ENCODE results near the gene RSPH10B. TPM values are rescaled to one million over a fixed set of nuclear protein-coding genes. Genes with fewer than 3 reads are reported as not detected.
A peak's percentile ranks its signal among the peaks of the same experiment; 100 is the strongest.
"Not testable (repeated sequence)": the region's sequence is repeated elsewhere in the genome, so short reads cannot be mapped to it uniquely, and the experiment has no call there.

Gene RSPH10B
- total RNA-seq, 2 experiments from 2014 or later, result 0.18 to 0.37 TPM

DNA sequence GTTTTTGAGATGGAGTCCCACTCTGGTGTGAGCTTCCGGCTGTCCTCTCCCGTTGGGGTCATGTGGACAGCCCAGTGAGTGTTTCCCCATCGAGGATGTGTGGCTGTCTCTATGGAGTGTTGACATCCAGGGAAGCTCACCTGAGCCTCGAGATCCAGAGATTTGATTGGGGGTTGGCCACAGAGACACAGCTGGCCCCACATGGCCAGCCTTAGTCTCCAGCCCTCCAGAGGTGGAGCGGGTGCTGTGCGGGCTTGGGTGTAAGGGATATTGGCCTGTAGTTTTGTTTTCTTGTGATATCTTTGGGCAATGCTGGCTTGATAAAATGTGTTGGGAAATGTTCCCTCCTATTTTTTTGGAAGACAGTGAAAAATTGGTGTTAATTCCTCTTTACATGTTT is 54.0 kb downstream of the RSPH10B start:
- H3K4me3 Mint-ChIP-seq; H3K36me3 Mint-ChIP-seq (ENCODE audit: low read depth); DNase-seq; H3K9me3 Mint-ChIP-seq (ENCODE audit: insufficient read depth); POLR2A ChIA-PET; H3K27ac Mint-ChIP-seq; H3K27me3 Mint-ChIP-seq (ENCODE audit: low read depth); CTCF ChIA-PET; H3K4me1 Mint-ChIP-seq (ENCODE audit: low read depth); ATAC-seq: not testable (repeated sequence)

DNA sequence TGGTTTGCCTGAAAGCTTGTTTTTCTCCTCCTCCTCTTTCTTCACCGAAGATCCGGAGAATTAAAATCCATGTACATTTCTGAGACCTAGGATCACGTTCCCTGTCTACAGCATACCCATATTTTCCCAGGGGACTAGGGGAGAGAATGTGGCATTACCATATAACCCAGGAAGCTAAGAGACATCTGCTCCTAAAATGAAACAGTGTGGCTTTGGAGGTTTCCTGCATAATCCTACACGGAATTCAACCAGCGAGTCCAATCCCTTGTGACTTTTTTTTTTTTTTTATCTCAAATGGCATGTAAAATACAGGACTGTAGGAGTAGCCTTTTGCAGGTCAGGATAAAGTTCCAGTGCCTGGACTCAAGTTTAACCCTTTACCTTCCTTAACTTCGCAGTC is 61.7 kb downstream of the RSPH10B start:
- POLR2A ChIA-PET; H3K27me3 Mint-ChIP-seq (ENCODE audit: low read depth); ATAC-seq; DNase-seq; H3K9me3 Mint-ChIP-seq (ENCODE audit: insufficient read depth); CTCF ChIA-PET; H3K4me1 Mint-ChIP-seq (ENCODE audit: low read depth); H3K4me3 Mint-ChIP-seq; H3K27ac Mint-ChIP-seq: not testable (repeated sequence)
- H3K36me3 Mint-ChIP-seq (ENCODE audit: low read depth), result peaks cover 21% of the 10 kb centered on the region

DNA sequence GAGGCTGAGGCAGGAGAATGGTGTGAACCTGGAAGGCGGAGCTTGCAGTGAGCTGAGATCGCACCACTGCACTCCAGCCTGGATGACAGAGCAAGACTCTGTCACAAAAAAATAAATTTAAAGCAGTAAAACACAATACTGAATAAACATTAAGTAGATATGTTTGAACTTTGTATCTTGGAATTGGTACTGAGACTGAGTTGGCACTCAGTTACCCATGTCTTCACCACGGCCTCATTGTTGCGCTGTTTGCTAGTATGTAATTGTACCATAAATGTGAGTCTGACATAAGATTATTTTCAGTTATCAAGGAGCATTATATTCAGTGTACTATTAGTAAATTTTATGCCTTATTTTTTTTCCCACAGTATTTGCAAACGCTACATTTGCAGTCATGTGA is 65.8 kb downstream of the RSPH10B start:
- DNase-seq; H3K4me3 Mint-ChIP-seq; POLR2A ChIA-PET; H3K27ac Mint-ChIP-seq; H3K9me3 Mint-ChIP-seq (ENCODE audit: insufficient read depth); H3K4me1 Mint-ChIP-seq (ENCODE audit: low read depth); H3K27me3 Mint-ChIP-seq (ENCODE audit: low read depth); CTCF ChIA-PET; ATAC-seq: not testable (repeated sequence)
- H3K36me3 Mint-ChIP-seq (ENCODE audit: low read depth), result peaks cover 24% of the 10 kb centered on the region

DNA sequence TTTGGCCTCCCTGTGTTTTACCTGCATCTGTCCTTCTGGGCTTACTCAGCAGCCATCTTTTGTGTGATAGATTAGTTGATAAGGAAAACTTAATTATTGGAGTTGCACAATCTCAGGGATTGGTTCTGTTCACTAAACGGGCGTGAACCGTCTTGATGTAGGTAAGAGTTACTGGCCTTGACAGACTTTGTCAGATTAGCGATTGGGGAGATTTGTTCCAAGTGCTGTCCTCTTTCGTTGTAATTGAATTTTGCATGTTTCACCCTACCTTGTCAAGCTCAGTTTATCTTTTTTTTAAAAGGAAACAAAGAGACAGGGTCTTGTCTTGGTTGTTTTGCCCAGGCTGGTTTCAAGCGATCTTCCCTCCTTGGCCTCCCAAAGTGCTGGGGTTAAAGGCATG is 67.5 kb downstream of the RSPH10B start:
- H3K9me3 Mint-ChIP-seq (ENCODE audit: insufficient read depth); H3K4me3 Mint-ChIP-seq; H3K4me1 Mint-ChIP-seq (ENCODE audit: low read depth); POLR2A ChIA-PET; H3K27me3 Mint-ChIP-seq (ENCODE audit: low read depth); CTCF ChIA-PET; DNase-seq; H3K27ac Mint-ChIP-seq; ATAC-seq: not testable (repeated sequence)
- H3K36me3 Mint-ChIP-seq (ENCODE audit: low read depth), result peaks cover 20% of the 10 kb centered on the region

DNA sequence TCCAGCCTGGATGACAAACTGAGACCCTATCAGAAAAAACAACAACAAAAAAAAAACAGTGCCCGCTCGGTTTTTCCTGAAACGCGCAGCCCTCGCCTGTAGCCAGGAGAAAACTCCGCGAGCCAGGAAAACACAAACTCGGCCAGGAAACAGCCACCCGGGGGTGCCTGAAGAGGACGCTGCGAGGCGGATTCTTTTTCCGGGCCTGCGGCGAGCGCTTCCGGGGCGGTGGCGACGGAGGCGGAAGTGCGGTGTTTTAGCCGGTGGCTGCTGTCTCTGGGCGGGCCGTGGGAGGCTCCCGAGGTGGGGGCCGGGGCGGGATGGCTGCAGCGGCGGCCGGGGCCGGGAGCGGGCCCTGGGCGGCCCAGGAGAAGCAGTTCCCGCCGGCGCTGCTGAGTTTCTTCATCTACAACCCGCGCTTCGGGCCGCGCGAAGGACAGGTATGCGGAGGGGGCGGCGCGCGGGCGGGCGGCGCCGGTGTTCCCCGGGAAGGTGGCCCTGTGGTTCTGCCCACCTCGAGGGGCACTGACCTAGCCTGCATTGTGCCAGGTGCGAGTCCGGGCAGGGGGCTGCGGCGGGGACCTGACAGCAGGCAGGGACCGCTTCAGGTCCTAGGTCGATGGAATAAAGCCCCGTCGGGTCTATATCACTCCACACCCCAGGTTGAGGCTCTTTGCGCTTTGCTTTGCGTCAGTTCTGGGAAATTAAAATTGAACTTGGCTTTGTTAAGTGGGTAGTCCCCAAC is 71.8 kb downstream of the RSPH10B start, which contains the start of gene CCZ1:
TSS of gene CCZ1 (plus strand) at position 254 of the 745 bp plus-strand sequence. CDS start at position 321, 67 bp downstream.
- H3K27me3 Mint-ChIP-seq (ENCODE audit: low read depth); POLR2A ChIA-PET; H3K9me3 Mint-ChIP-seq (ENCODE audit: insufficient read depth); CTCF ChIA-PET; H3K4me1 Mint-ChIP-seq (ENCODE audit: low read depth): not testable (repeated sequence)
- DNase-seq (peak; percentile 89), ATAC-seq (peak; percentile 95)
- Mint-ChIP-seq H3K4me3 (peak within 1 kb of the TSS; percentile 81), H3K27ac (peak within 1 kb of the TSS; percentile 88), H3K36me3 (ENCODE audit: low read depth) (peaks cover 12% of the 10 kb centered on the region)

DNA sequence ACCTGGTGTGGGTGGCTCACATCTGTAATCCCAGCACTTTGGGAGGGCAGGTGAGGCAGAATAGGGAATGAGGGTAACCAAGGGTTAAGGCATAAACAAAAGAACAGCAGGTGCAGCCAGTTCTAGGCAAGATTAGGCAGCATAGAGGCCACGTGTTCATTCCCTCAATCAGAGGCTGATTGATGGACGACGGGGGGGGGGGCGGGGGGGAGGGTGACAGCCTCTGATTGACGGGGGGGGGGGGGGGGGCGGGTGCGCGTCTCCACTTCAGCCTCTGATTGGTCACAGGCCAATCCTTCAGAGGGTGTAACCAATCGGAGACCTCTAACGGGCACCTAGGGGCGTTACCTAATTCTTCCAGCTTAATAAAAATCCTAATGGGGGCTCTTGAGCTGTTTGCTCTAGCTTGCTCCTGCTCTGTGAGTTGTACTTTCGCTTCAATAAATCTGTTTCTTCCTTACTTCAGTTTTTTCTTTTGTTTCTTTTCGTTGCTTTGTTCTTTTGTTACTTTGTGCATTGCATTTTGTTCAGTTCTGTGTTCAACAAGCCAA is 73.0 kb downstream of the RSPH10B start:
- CTCF ChIA-PET, result not testable (repeated sequence)

DNA sequence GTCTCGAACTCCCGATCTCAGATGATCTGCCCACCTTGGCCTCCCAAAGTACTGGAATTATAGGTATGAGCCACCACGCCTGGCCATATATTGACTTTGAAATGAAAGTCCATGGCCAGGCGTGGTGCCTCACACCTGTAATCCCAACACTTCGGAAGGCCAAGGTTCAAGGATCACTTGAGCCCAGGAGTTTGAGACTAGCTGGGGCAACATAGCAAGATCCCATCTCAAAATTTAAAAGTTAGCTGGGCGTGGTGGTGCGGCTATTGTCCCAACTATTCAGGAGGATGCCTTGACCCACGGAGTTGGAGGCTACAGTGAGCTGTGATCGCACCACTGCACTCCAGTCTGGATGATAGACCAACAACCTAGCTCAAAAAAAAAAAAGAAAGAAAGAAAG is 78.0 kb downstream of the RSPH10B start:
- H3K36me3 Mint-ChIP-seq (ENCODE audit: low read depth), result no peaks in the 10 kb centered on the region
- no peak overlapping the region for H3K4me3 Mint-ChIP-seq
- ChIA-PET CTCF (no interaction called here), POLR2A (no interaction called here)
- no peaks in the 10 kb centered on the region for H3K4me1 Mint-ChIP-seq (ENCODE audit: low read depth)
- H3K9me3 Mint-ChIP-seq (ENCODE audit: insufficient read depth), result no peaks in the 10 kb centered on the region
- no peaks in the 10 kb centered on the region for H3K27me3 Mint-ChIP-seq (ENCODE audit: low read depth)
- no peak overlapping the region for H3K27ac Mint-ChIP-seq
- DNase-seq, result no peak
- ATAC-seq, result no peak

More for the DNA sequence above, 73.0 kb downstream of the RSPH10B start:
- POLR2A ChIA-PET; H3K9me3 Mint-ChIP-seq (ENCODE audit: insufficient read depth); ATAC-seq; DNase-seq; H3K4me1 Mint-ChIP-seq (ENCODE audit: low read depth); H3K36me3 Mint-ChIP-seq (ENCODE audit: low read depth); H3K27me3 Mint-ChIP-seq (ENCODE audit: low read depth): not testable (repeated sequence)
- Mint-ChIP-seq H3K27ac (peak overlapping the region; percentile 57), H3K4me3 (peak overlapping the region; percentile 57)

DNA sequence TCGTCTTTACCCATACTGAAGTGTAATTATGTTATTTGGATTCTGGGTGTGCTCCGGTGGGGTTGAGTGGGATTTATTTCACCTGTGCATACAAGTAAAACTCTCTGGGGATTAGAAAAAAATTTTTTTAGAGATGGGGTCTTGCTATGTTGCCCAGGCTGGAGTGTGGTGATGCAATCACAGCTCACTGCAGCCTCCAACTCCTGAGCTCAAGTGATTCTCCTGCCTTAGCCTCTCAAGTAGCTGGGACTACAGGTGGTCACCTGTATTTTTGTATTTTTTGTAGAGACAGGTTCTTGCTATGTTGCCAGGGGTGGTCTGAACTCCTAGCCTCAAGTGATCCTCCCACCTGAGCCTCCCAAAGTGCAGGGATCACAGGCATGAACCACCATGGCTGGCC is 80.2 kb downstream of the RSPH10B start:
- DNase-seq; POLR2A ChIA-PET; CTCF ChIA-PET; H3K9me3 Mint-ChIP-seq (ENCODE audit: insufficient read depth); H3K36me3 Mint-ChIP-seq (ENCODE audit: low read depth); H3K4me3 Mint-ChIP-seq; ATAC-seq; H3K27ac Mint-ChIP-seq; H3K4me1 Mint-ChIP-seq (ENCODE audit: low read depth); H3K27me3 Mint-ChIP-seq (ENCODE audit: low read depth): not testable (repeated sequence)

DNA sequence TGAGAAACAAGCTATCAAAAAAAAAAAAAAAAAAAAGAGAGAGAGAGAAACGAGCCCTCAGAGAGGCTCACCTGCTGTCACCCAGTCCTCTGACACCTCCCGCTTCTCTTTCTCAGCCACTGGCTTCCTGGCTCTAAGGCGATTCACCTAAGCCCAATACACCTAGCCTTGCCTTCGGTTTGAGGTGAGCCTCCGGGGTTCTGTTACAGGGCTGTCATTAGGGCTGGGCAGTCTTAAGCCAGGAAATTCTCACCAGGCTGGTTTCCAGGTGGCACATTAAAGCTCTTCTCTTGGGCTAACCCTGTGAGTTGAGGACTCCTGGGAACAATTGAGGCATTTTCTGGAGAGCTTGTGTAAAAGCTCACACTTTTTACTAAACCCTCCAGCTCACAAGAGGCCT is 82.5 kb downstream of the RSPH10B start:
- POLR2A ChIA-PET, CTCF ChIA-PET: not testable (repeated sequence)

DNA sequence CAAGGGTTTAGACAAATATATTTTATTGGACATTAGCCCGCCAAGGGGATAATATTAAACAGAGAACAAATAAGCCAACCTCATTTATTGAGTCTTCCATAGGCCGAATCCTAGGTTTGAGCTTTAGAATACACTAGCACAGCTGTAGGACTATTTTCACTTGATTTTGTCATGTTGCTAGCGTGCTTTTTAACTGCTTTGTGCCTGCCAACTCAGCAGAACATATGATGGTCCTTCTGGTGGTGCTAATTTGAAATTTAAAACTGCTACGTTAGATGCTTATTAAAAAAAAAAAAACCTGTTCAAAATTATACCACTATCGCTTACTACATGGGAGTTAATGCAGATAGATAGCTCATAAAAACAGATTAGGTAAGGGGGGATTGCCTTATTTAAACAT is 86.1 kb downstream of the RSPH10B start:
- DNase-seq; POLR2A ChIA-PET; H3K9me3 Mint-ChIP-seq (ENCODE audit: insufficient read depth); H3K27ac Mint-ChIP-seq; H3K4me3 Mint-ChIP-seq; ATAC-seq; H3K36me3 Mint-ChIP-seq (ENCODE audit: low read depth); H3K27me3 Mint-ChIP-seq (ENCODE audit: low read depth); H3K4me1 Mint-ChIP-seq (ENCODE audit: low read depth): not testable (repeated sequence)
- CTCF ChIA-PET, result interaction anchor here (1.0 kb wide), 1 partner anchor 438 kb away, joined by 4 read pairs; no protein-coding TSS in a partner anchor

More for the DNA sequence above, 82.5 kb downstream of the RSPH10B start:
- not testable (repeated sequence) for DNase-seq; H3K27ac Mint-ChIP-seq; H3K4me1 Mint-ChIP-seq (ENCODE audit: low read depth); H3K36me3 Mint-ChIP-seq (ENCODE audit: low read depth); H3K27me3 Mint-ChIP-seq (ENCODE audit: low read depth); H3K4me3 Mint-ChIP-seq; ATAC-seq; H3K9me3 Mint-ChIP-seq (ENCODE audit: insufficient read depth)

DNA sequence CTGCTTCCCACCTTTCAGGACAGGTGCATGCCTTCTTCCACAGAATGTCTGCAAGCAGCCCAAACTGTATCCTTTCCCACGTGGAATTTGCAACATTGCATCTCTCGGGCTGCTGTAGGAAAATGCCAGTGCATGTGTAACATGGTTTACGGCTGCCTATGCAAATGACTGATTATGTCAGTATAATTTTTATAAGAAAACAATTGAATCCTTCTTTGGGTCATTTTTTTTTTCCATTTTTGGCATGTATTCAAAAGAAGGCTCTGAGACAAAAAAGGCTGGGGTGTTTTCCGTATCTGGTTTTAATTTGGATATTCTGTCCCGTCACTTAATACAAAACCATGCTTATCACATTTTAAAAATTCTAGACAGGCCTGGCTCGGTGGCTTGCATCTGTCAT is 90.4 kb downstream of the RSPH10B start:
- H3K27ac Mint-ChIP-seq; CTCF ChIA-PET; DNase-seq; H3K4me1 Mint-ChIP-seq (ENCODE audit: low read depth); ATAC-seq; H3K36me3 Mint-ChIP-seq (ENCODE audit: low read depth); H3K27me3 Mint-ChIP-seq (ENCODE audit: low read depth); POLR2A ChIA-PET; H3K4me3 Mint-ChIP-seq; H3K9me3 Mint-ChIP-seq (ENCODE audit: insufficient read depth): not testable (repeated sequence)

DNA sequence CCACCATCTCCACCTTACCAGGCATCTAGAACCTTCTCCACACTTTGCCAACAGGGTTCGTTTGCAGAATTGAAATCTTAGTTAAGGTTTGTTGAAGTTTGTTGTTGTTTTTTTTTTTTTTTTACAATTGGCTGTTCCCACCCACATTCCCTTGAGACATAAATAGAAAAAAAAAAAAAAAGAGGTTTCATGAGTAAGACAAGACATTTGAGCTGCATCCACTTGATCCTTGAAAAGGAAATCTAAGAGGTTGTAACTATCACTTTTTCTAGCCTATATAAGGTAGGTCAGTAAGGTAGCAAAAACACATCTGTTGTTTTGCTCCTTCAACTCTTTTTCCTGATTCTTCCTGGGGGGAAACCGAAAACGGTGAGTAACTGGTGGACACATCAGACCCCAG is 90.9 kb downstream of the RSPH10B start:
- H3K27me3 Mint-ChIP-seq (ENCODE audit: low read depth); ATAC-seq; H3K27ac Mint-ChIP-seq; DNase-seq; H3K36me3 Mint-ChIP-seq (ENCODE audit: low read depth); CTCF ChIA-PET; H3K4me1 Mint-ChIP-seq (ENCODE audit: low read depth); POLR2A ChIA-PET; H3K9me3 Mint-ChIP-seq (ENCODE audit: insufficient read depth); H3K4me3 Mint-ChIP-seq: not testable (repeated sequence)
